ENCODE data around the gene C19orf85. TPM values are rescaled to one million over a fixed set of nuclear protein-coding genes. Genes with fewer than 3 reads are reported as not detected.
A peak's percentile ranks its signal among the peaks of the same experiment; 100 is the strongest.

The C19orf85 gene
- total and polyA plus RNA-seq, 4 donors, result not detected

- WGBS, 2 donors, result 73 to 79% methylated on average over 24 of the region's 24 CpGs
- H3K4me3 ChIP-seq (ENCODE audit: low read length in 2 of 2), result no peak overlapping the region
- ATAC-seq (ENCODE audit: low FRiP score) (no peak), DNase-seq (no peak)
- H3K4me1 ChIP-seq (ENCODE audit: control insufficient read depth in 1 of 2, insufficient read depth in 2 of 2, low read length in 2 of 2), result no peaks in the 10 kb centered on the region
- no peak overlapping the region for H3K27ac ChIP-seq (ENCODE audit: low read depth in 1 of 2, low read length in 2 of 2)
- no peaks in the 10 kb centered on the region for H3K9me3 ChIP-seq (ENCODE audit: control insufficient read depth, low read length)
- H3K27me3 ChIP-seq (ENCODE audit: control insufficient read depth in 1 of 2, insufficient read depth in 2 of 2, low read length in 1 of 2), result no peaks in the 10 kb centered on the region
- H3K36me3 ChIP-seq (ENCODE audit: control insufficient read depth in 1 of 2, insufficient read depth in 2 of 2, low read length in 1 of 2), result no peaks in the 10 kb centered on the region
- intact Hi-C loops (cut with DNase I), result no loop called here
Observed at GRCh38 chr19:55491546-55492360, 27.2 kb upstream of the C19orf85 start.

GRCh38 chr19:55490478-55491432 is 26.2 kb upstream of the C19orf85 start:
- intact Hi-C loops (cut with DNase I), result no loop called here
- H3K9me3 ChIP-seq (ENCODE audit: control insufficient read depth, low read length), result no peaks in the 10 kb centered on the region
- ATAC-seq (ENCODE audit: low FRiP score) (no peak), DNase-seq (peak in 1 of 2 donors; percentile 66)
- no peak overlapping the region for H3K27ac ChIP-seq (ENCODE audit: low read depth in 1 of 2, low read length in 2 of 2)
- 75 to 76% methylated on average over 44 to 52 of the region's 52 CpGs for WGBS, 2 donors
- H3K27me3 ChIP-seq (ENCODE audit: control insufficient read depth in 1 of 2, insufficient read depth in 2 of 2, low read length in 1 of 2), result no peaks in the 10 kb centered on the region
- no peaks in the 10 kb centered on the region for H3K4me1 ChIP-seq (ENCODE audit: control insufficient read depth in 1 of 2, insufficient read depth in 2 of 2, low read length in 2 of 2)
- no peaks in the 10 kb centered on the region for H3K36me3 ChIP-seq (ENCODE audit: control insufficient read depth in 1 of 2, insufficient read depth in 2 of 2, low read length in 1 of 2)
- no peak overlapping the region for H3K4me3 ChIP-seq (ENCODE audit: low read length in 2 of 2)

- H3K36me3 ChIP-seq (ENCODE audit: control insufficient read depth in 1 of 2, insufficient read depth in 2 of 2, low read length in 1 of 2), result no peaks in the 10 kb centered on the region
- H3K27ac ChIP-seq (ENCODE audit: low read depth in 1 of 2, low read length in 2 of 2), result no peak overlapping the region
- intact Hi-C loops (cut with DNase I), result no loop called here
- H3K4me3 ChIP-seq (ENCODE audit: low read length in 2 of 2), result no peak overlapping the region
- no peak for DNase-seq
- H3K4me1 ChIP-seq (ENCODE audit: control insufficient read depth in 1 of 2, insufficient read depth in 2 of 2, low read length in 2 of 2), result no peaks in the 10 kb centered on the region
- H3K9me3 ChIP-seq (ENCODE audit: control insufficient read depth, low read length), result no peaks in the 10 kb centered on the region
- ATAC-seq (ENCODE audit: low FRiP score), result no peak
- WGBS, 2 donors, result 73 to 78% methylated on average over 19 to 21 of the region's 21 CpGs
- H3K27me3 ChIP-seq (ENCODE audit: control insufficient read depth in 1 of 2, insufficient read depth in 2 of 2, low read length in 1 of 2), result no peaks in the 10 kb centered on the region
Observed at GRCh38 chr19:55489711-55490477, 25.3 kb upstream of the C19orf85 start.

- Histone ChIP-seq H3K4me1 (ENCODE audit: control insufficient read depth in 1 of 2, insufficient read depth in 2 of 2, low read length in 2 of 2) (no peaks in the 10 kb centered on the region), H3K4me3 (ENCODE audit: low read length in 2 of 2) (no peak overlapping the region)
- WGBS, 2 donors, result 65 to 67% methylated on average over 35 to 36 of the region's 36 CpGs
Observed at GRCh38 chr19:55488986-55489710, 24.6 kb upstream of the C19orf85 start.

GRCh38 chr19:55487924-55488687 is 23.6 kb upstream of the C19orf85 start, which contains the start of gene SSC5D:
TSS of gene SSC5D (plus strand) at chr19:55488436. CDS start at chr19:55488590, 154 bp downstream.
- H3K4me1 ChIP-seq (ENCODE audit: control insufficient read depth in 1 of 2, insufficient read depth in 2 of 2, low read length in 2 of 2), result no peaks in the 10 kb centered on the region
- DNase-seq (peak in 1 of 2 donors; percentile 71), ATAC-seq (ENCODE audit: low FRiP score) (no peak)
- no peaks in the 10 kb centered on the region for H3K36me3 ChIP-seq (ENCODE audit: control insufficient read depth in 1 of 2, insufficient read depth in 2 of 2, low read length in 1 of 2)
- H3K27ac ChIP-seq (ENCODE audit: low read depth in 1 of 2, low read length in 2 of 2), result peak within 1 kb of the TSS in 1 of 2 donors; percentile 83
- no peaks in the 10 kb centered on the region for H3K9me3 ChIP-seq (ENCODE audit: control insufficient read depth, low read length)
- no peak within 1 kb of the TSS for H3K4me3 ChIP-seq (ENCODE audit: low read length in 2 of 2)
- 4% methylated on average over 12 to 21 of the region's 21 CpGs for WGBS, 2 donors
- intact Hi-C loops (cut with DNase I), result no loop called here
- no peaks in the 10 kb centered on the region for H3K27me3 ChIP-seq (ENCODE audit: control insufficient read depth in 1 of 2, insufficient read depth in 2 of 2, low read length in 1 of 2)

More at GRCh38 chr19:55488986-55489710, 24.6 kb upstream of the C19orf85 start:
- Histone ChIP-seq H3K27ac (ENCODE audit: low read depth in 1 of 2, low read length in 2 of 2) (no peak overlapping the region), H3K9me3 (ENCODE audit: control insufficient read depth, low read length) (no peaks in the 10 kb centered on the region), H3K27me3 (ENCODE audit: control insufficient read depth in 1 of 2, insufficient read depth in 2 of 2, low read length in 1 of 2) (no peaks in the 10 kb centered on the region), H3K36me3 (ENCODE audit: control insufficient read depth in 1 of 2, insufficient read depth in 2 of 2, low read length in 1 of 2) (no peaks in the 10 kb centered on the region)
- intact Hi-C loops (cut with DNase I), result no loop called here
- ATAC-seq (ENCODE audit: low FRiP score) (no peak), DNase-seq (peak in 1 of 2 donors; percentile 51)

GRCh38 chr19:55486971-55487923 is 22.7 kb upstream of the C19orf85 start:
- intact Hi-C loops (cut with DNase I), result no loop called here
- Histone ChIP-seq H3K27me3 (ENCODE audit: control insufficient read depth in 1 of 2, insufficient read depth in 2 of 2, low read length in 1 of 2) (no peaks in the 10 kb centered on the region), H3K27ac (ENCODE audit: low read depth in 1 of 2, low read length in 2 of 2) (peak overlapping the region in 1 of 2 donors; percentile 83), H3K4me3 (ENCODE audit: low read length in 2 of 2) (no peak overlapping the region), H3K36me3 (ENCODE audit: control insufficient read depth in 1 of 2, insufficient read depth in 2 of 2, low read length in 1 of 2) (no peaks in the 10 kb centered on the region), H3K9me3 (ENCODE audit: control insufficient read depth, low read length) (no peaks in the 10 kb centered on the region), H3K4me1 (ENCODE audit: control insufficient read depth in 1 of 2, insufficient read depth in 2 of 2, low read length in 2 of 2) (no peaks in the 10 kb centered on the region)
- 12 to 15% methylated on average over 27 of the region's 27 CpGs for WGBS, 2 donors
- peak; percentile 86 for ATAC-seq (ENCODE audit: low FRiP score)
- peak; percentile 93 for DNase-seq
